ENCODE results near the gene DLX3.

DNA sequence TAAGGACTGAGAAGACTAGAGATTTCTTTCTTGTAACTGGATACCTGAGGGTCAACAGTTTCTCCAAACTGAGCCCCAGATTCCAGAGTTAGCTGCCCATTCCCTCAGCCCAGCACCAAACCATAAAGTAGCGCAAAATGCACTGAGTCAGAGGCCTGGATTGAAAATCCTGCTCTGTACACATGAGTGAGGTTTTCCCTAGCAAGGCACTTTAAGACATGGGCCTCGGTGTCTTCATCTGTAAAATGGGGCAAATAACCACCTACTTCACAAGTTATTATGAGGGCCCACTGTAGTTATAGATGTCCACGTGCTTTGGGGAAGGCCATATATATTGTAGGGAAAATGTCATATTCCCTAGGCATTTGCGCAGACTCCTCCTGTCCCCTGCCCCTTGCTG, 36.3 kb downstream of the DLX3 start:
- TF ChIP-seq CTCF (conservative IDR thresholded peaks at IDR 0.05; ENCODE audit: low read depth, low read length) (no peak), EZH2 (IDR thresholded peaks at IDR 0.05; ENCODE audit: low read length, unreplicated experiment) (no peak), EZH2phosphoT487 (IDR thresholded peaks at IDR 0.05; ENCODE audit: borderline replicate concordance, low read length) (no peak)
